Central memory CD8-positive, alpha-beta T cell (primary cell): ENCODE results near the gene FLNA.

ENCODE experiments used
- ATAC-seq: fragments of 150-1000 bp; cut with Tn5 transposase; replicated peaks from 2 replicates; pipeline ENCODE4 v1.10.0; 2022; ENCODE audit warnings: mild to moderate bottlenecking, moderate FRiP score, moderate number of reproducible peaks; ENCODE audit not compliant: poor library complexity, severe bottlenecking; ENCODE audit errors: extremely low read depth
- DNase-seq, 2 donors: peaks; one replicate each; pipeline ENCODE4 v3.0.0; 2021; ENCODE audit warnings: low spot score in 2 of 2
- H3K27ac Mint-ChIP-seq: one replicate; pipeline ENCODE4 v1.8.0; 2022; ENCODE audit warnings: low read depth, mild to moderate bottlenecking, moderate library complexity, mixed read lengths
- H3K27me3 Mint-ChIP-seq: one replicate; pipeline ENCODE4 v1.8.0; 2022; ENCODE audit warnings: mixed read lengths
- H3K36me3 Mint-ChIP-seq: one replicate; pipeline ENCODE4 v1.8.0; 2022; ENCODE audit warnings: mild to moderate bottlenecking, moderate library complexity, mixed read lengths; ENCODE audit not compliant: insufficient read depth
- H3K4me1 Mint-ChIP-seq: one replicate; pipeline ENCODE4 v1.8.0; 2022; ENCODE audit warnings: mixed read lengths
- H3K4me3 Mint-ChIP-seq: one replicate; pipeline ENCODE4 v1.8.0; 2022; ENCODE audit warnings: mild to moderate bottlenecking, moderate library complexity, mixed read lengths
- H3K9me3 Mint-ChIP-seq: one replicate; pipeline ENCODE4 v1.8.0; 2022; ENCODE audit warnings: mixed read lengths

Gene FLNA

GRCh38 chrX:154378059-154378798 lies 3.8 kb upstream of the FLNA start:
- peak overlapping the region; percentile 92 for H3K27ac Mint-ChIP-seq
- H3K27me3 Mint-ChIP-seq, result no peaks in the 10 kb centered on the region
- peaks cover 21% of the 10 kb centered on the region for H3K36me3 Mint-ChIP-seq
- no peaks in the 10 kb centered on the region for H3K9me3 Mint-ChIP-seq
- ATAC-seq (peak; percentile 1), DNase-seq (peak; percentile 38 to 77)
- peak overlapping the region; percentile 83 for H3K4me3 Mint-ChIP-seq
- peaks cover 14% of the 10 kb centered on the region for H3K4me1 Mint-ChIP-seq

- DNase-seq (no peak), ATAC-seq (no peak)
- peaks cover 24% of the 10 kb centered on the region for H3K36me3 Mint-ChIP-seq
- no peaks in the 10 kb centered on the region for H3K9me3 Mint-ChIP-seq
- H3K27ac Mint-ChIP-seq, result peak overlapping the region; percentile 92
- no peaks in the 10 kb centered on the region for H3K27me3 Mint-ChIP-seq
- H3K4me1 Mint-ChIP-seq, result peaks cover 19% of the 10 kb centered on the region
- no peak overlapping the region for H3K4me3 Mint-ChIP-seq
Observed at GRCh38 chrX:154376774-154377173, 2.3 kb upstream of the FLNA start.

GRCh38 chrX:154375156-154375504 lies 696 bp upstream of the FLNA start:
- Mint-ChIP-seq H3K36me3 (peaks cover 23% of the 10 kb centered on the region), H3K4me3 (peak overlapping the region; percentile 20), H3K27me3 (no peaks in the 10 kb centered on the region), H3K27ac (no peak overlapping the region), H3K4me1 (peaks cover 10% of the 10 kb centered on the region), H3K9me3 (no peaks in the 10 kb centered on the region)
- DNase-seq, result no peak
- ATAC-seq, result no peak

GRCh38 chrX:154373340-154374306 lies 811 bp downstream of the FLNA start:
- ATAC-seq, result no peak
- peaks cover 6% of the 10 kb centered on the region for H3K4me1 Mint-ChIP-seq
- no peak for DNase-seq
- H3K27ac Mint-ChIP-seq, result no peak overlapping the region
- H3K9me3 Mint-ChIP-seq, result no peaks in the 10 kb centered on the region
- peaks cover 31% of the 10 kb centered on the region for H3K36me3 Mint-ChIP-seq
- peak overlapping the region; percentile 88 for H3K4me3 Mint-ChIP-seq
- no peaks in the 10 kb centered on the region for H3K27me3 Mint-ChIP-seq

- Mint-ChIP-seq H3K4me1 (peaks cover 13% of the 10 kb centered on the region), H3K9me3 (no peaks in the 10 kb centered on the region), H3K4me3 (peak overlapping the region; percentile 88), H3K27me3 (no peaks in the 10 kb centered on the region), H3K36me3 (peaks cover 36% of the 10 kb centered on the region), H3K27ac (peak overlapping the region; percentile 82)
- ATAC-seq, result peak; percentile 13
- no peak for DNase-seq
Observed at GRCh38 chrX:154372612-154373022, 1.8 kb downstream of the FLNA start.

GRCh38 chrX:154371789-154372300 lies 2.6 kb downstream of the FLNA start:
- H3K4me1 Mint-ChIP-seq, result peaks cover 13% of the 10 kb centered on the region
- DNase-seq (no peak), ATAC-seq (no peak)
- H3K36me3 Mint-ChIP-seq, result peaks cover 40% of the 10 kb centered on the region
- H3K27me3 Mint-ChIP-seq, result no peaks in the 10 kb centered on the region
- H3K27ac Mint-ChIP-seq, result peak overlapping the region; percentile 82
- peak overlapping the region; percentile 88 for H3K4me3 Mint-ChIP-seq
- H3K9me3 Mint-ChIP-seq, result no peaks in the 10 kb centered on the region

- Mint-ChIP-seq H3K4me3 (peak overlapping the region; percentile 88), H3K4me1 (peaks cover 13% of the 10 kb centered on the region), H3K27me3 (no peaks in the 10 kb centered on the region), H3K36me3 (peaks cover 47% of the 10 kb centered on the region), H3K9me3 (no peaks in the 10 kb centered on the region), H3K27ac (peak overlapping the region; percentile 98)
- DNase-seq (peak; percentile 70 to 89), ATAC-seq (peak; percentile 41)
Observed at GRCh38 chrX:154371017-154371788, 3.2 kb downstream of the FLNA start.

- DNase-seq (no peak), ATAC-seq (no peak)
- H3K27me3 Mint-ChIP-seq, result no peaks in the 10 kb centered on the region
- H3K9me3 Mint-ChIP-seq, result no peaks in the 10 kb centered on the region
- H3K4me1 Mint-ChIP-seq, result peaks cover 13% of the 10 kb centered on the region
- peak overlapping the region; percentile 88 for H3K4me3 Mint-ChIP-seq
- H3K36me3 Mint-ChIP-seq, result peaks cover 54% of the 10 kb centered on the region
- H3K27ac Mint-ChIP-seq, result peak overlapping the region; percentile 98
Observed at GRCh38 chrX:154370300-154371016, 4.0 kb downstream of the FLNA start.

- peak in 1 of 2 donors; percentile 71 for DNase-seq
- H3K4me3 Mint-ChIP-seq, result peak overlapping the region; percentile 88
- peaks cover 13% of the 10 kb centered on the region for H3K4me1 Mint-ChIP-seq
- peak; percentile 35 for ATAC-seq
- no peaks in the 10 kb centered on the region for H3K27me3 Mint-ChIP-seq
- H3K36me3 Mint-ChIP-seq, result peaks cover 59% of the 10 kb centered on the region
- H3K9me3 Mint-ChIP-seq, result no peaks in the 10 kb centered on the region
- H3K27ac Mint-ChIP-seq, result peak overlapping the region; percentile 98
Observed at GRCh38 chrX:154369449-154370299, 4.8 kb downstream of the FLNA start.

- DNase-seq (peak; percentile 78 to 93), ATAC-seq (peak; percentile 57)
- H3K27ac Mint-ChIP-seq, result peak overlapping the region; percentile 98
- H3K4me1 Mint-ChIP-seq, result peaks cover 13% of the 10 kb centered on the region
- peak overlapping the region; percentile 88 for H3K4me3 Mint-ChIP-seq
- no peaks in the 10 kb centered on the region for H3K27me3 Mint-ChIP-seq
- H3K9me3 Mint-ChIP-seq, result no peaks in the 10 kb centered on the region
- peaks cover 67% of the 10 kb centered on the region for H3K36me3 Mint-ChIP-seq
Observed at GRCh38 chrX:154368630-154369448, 5.6 kb downstream of the FLNA start.
